ENCODE data around the gene R3HDM1. TPM values are rescaled to one million over a fixed set of nuclear protein-coding genes. Genes with fewer than 3 reads are reported as not detected.
A peak's percentile ranks its signal among the peaks of the same experiment; 100 is the strongest.

Gene R3HDM1
- total RNA-seq, 3 donors from 2014 or later = 14.6 to 21.6 (median 17.7) TPM

GRCh38 chr2:135742325-135742757 is 211.1 kb downstream of the R3HDM1 start:
- H3K9me3 ChIP-seq = no peaks in the 10 kb centered on the region
- peak overlapping the region; percentile 100 for H3K27ac ChIP-seq
- H3K4me1 ChIP-seq = no peaks in the 10 kb centered on the region
- TF ChIP-seq CTCF (IDR thresholded peaks at IDR 0.05) (no peak), POLR2AphosphoS5 (IDR thresholded peaks at IDR 0.05) (peak; percentile 64 to 74 (median 66)), POLR2A (IDR thresholded peaks at IDR 0.05) (no peak)
- H3K27me3 ChIP-seq = no peaks in the 10 kb centered on the region
- no peaks in the 10 kb centered on the region for H3K36me3 ChIP-seq
- intact Hi-C loops (cut with DNase I; ENCODE audit: low total_unique reads) = no loop called here
- no peak for DNase-seq (ENCODE audit: low spot score in 2 of 2)
- peak overlapping the region; percentile 96 to 99 (median 96) for H3K4me3 ChIP-seq

GRCh38 chr2:135743860-135744259 is 212.6 kb downstream of the R3HDM1 start:
- intact Hi-C loops (cut with DNase I; ENCODE audit: low total_unique reads) = no loop called here
- H3K27me3 ChIP-seq = no peaks in the 10 kb centered on the region
- H3K9me3 ChIP-seq = no peaks in the 10 kb centered on the region
- H3K4me1 ChIP-seq = no peaks in the 10 kb centered on the region
- H3K36me3 ChIP-seq = no peaks in the 10 kb centered on the region
- TF ChIP-seq POLR2A (IDR thresholded peaks at IDR 0.05) (no peak), POLR2AphosphoS5 (IDR thresholded peaks at IDR 0.05) (no peak), CTCF (IDR thresholded peaks at IDR 0.05) (no peak)
- H3K27ac ChIP-seq = no peak overlapping the region
- H3K4me3 ChIP-seq = peak overlapping the region in 1 of 3 donors; percentile 27
- no peak for DNase-seq (ENCODE audit: low spot score in 2 of 2)

- Histone ChIP-seq H3K27ac (no peak overlapping the region), H3K4me1 (no peaks in the 10 kb centered on the region), H3K4me3 (no peak overlapping the region), H3K27me3 (no peaks in the 10 kb centered on the region), H3K9me3 (no peaks in the 10 kb centered on the region), H3K36me3 (no peaks in the 10 kb centered on the region)
- DNase-seq (ENCODE audit: low spot score in 2 of 2) = no peak
- intact Hi-C loops (cut with DNase I; ENCODE audit: low total_unique reads) = no loop called here
- TF ChIP-seq POLR2AphosphoS5 (IDR thresholded peaks at IDR 0.05) = no peak
- no peak for TF ChIP-seq POLR2A (IDR thresholded peaks at IDR 0.05)
- TF ChIP-seq CTCF (IDR thresholded peaks at IDR 0.05) = no peak
These were observed 213.6 kb downstream of the R3HDM1 start for GRCh38 chr2:135744760-135745314.

GRCh38 chr2:135745545-135745944 is 214.3 kb downstream of the R3HDM1 start:
- H3K36me3 ChIP-seq = no peaks in the 10 kb centered on the region
- TF ChIP-seq CTCF (IDR thresholded peaks at IDR 0.05) = no peak
- TF ChIP-seq POLR2A (IDR thresholded peaks at IDR 0.05) = no peak
- intact Hi-C loops (cut with DNase I; ENCODE audit: low total_unique reads) = no loop called here
- no peaks in the 10 kb centered on the region for H3K9me3 ChIP-seq
- no peaks in the 10 kb centered on the region for H3K4me1 ChIP-seq
- H3K27ac ChIP-seq = no peak overlapping the region
- no peaks in the 10 kb centered on the region for H3K27me3 ChIP-seq
- no peak for DNase-seq (ENCODE audit: low spot score in 2 of 2)
- H3K4me3 ChIP-seq = no peak overlapping the region

- H3K4me3 ChIP-seq = no peak overlapping the region
- H3K4me1 ChIP-seq = no peaks in the 10 kb centered on the region
- H3K27ac ChIP-seq = no peak overlapping the region
- intact Hi-C loops (cut with DNase I; ENCODE audit: low total_unique reads) = no loop called here
- no peak for DNase-seq (ENCODE audit: low spot score in 2 of 2)
- H3K9me3 ChIP-seq = peaks cover 0 to 19% of the 10 kb centered on the region in 2 donors
- TF ChIP-seq POLR2AphosphoS5 (IDR thresholded peaks at IDR 0.05) (no peak), POLR2A (IDR thresholded peaks at IDR 0.05) (no peak), CTCF (IDR thresholded peaks at IDR 0.05) (no peak)
- H3K36me3 ChIP-seq = peaks cover 14% of the 10 kb centered on the region
- H3K27me3 ChIP-seq = no peaks in the 10 kb centered on the region
These were observed 224.3 kb downstream of the R3HDM1 start for GRCh38 chr2:135755573-135755972.
